OCI-LY3 (cell line): Measurements from ENCODE around the gene IGSF11.

ENCODE experiments used
- H2AFZ ChIP-seq: fragments of 200-600, 300-600 bp; shearing (Covaris generic); 2 replicates; pipeline ENCODE4 v1.6.0; 2014; ENCODE audit warnings: antibody characterized with exemption, low read depth, low read length
- H3K27ac ChIP-seq: fragments of 200-600, 300-600 bp; sonication (generic); 2 replicates; pipeline ENCODE4 v1.5.1; 2014; ENCODE audit warnings: mild to moderate bottlenecking, low read length, moderate library complexity, mixed read lengths
- H3K27me3 ChIP-seq: fragments of 200-600, 300-600 bp; sonication (generic); 2 replicates; pipeline ENCODE4 v1.6.1; 2014; ENCODE audit warnings: low read depth, low read length, mixed read lengths
- H3K36me3 ChIP-seq: fragments of 200-600, 300-600 bp; sonication (generic); replicated peaks from 2 replicates; pipeline ENCODE3; 2014; ENCODE audit warnings: low read depth, low read length, mixed read lengths
- H3K4me1 ChIP-seq: fragments of 300-600, 200-600 bp; sonication (generic); 2 replicates; pipeline ENCODE4 v1.6.1; 2014; ENCODE audit warnings: low read length, mixed read lengths
- H3K4me2 ChIP-seq: fragments of 200-600, 300-600 bp; sonication (generic); 2 replicates; pipeline ENCODE4 v1.6.1; 2014; ENCODE audit warnings: low read length, mixed read lengths
- H3K4me3 ChIP-seq: fragments of 300-600, 200-600 bp; sonication (generic); 2 replicates; pipeline ENCODE4 v1.5.1; 2014; ENCODE audit warnings: antibody characterized with exemption, mild to moderate bottlenecking, low read length, moderate library complexity
- H3K79me2 ChIP-seq: fragments of 300-600, 200-600 bp; shearing (Covaris generic); 2 replicates; pipeline ENCODE4 v1.6.1; 2014; ENCODE audit warnings: mild to moderate bottlenecking, low read length, mixed read lengths
- H3K9ac ChIP-seq: fragments of 300-600, 200-600 bp; shearing (Covaris generic); 2 replicates; pipeline ENCODE4 v1.6.0; 2014; ENCODE audit warnings: mild to moderate bottlenecking, low read length, moderate library complexity
- H3K9me3 ChIP-seq: fragments of 200-600, 300-600 bp; shearing (Covaris generic); 2 replicates; pipeline ENCODE4 v1.6.1; 2014; ENCODE audit warnings: low read length, mixed read lengths; ENCODE audit not compliant: insufficient read depth
- H4K20me1 ChIP-seq: fragments of 200-600, 300-600 bp; sonication (generic); 2 replicates; pipeline ENCODE4 v1.6.1; 2016; ENCODE audit warnings: low read length, mixed read lengths; ENCODE audit not compliant: insufficient read depth
- EZH2phosphoT487 ChIP-seq: fragments of 200-600 bp; shearing (Covaris generic); IDR thresholded peaks from 2 replicates; pipeline ENCODE4 v1.6.1; 2018; ENCODE audit warnings: antibody characterized with exemption, mixed run types, low read depth
- TF ChIP-seq, protein P1 (sequence below): fragments of 200-600, 300-600 bp; sonication (generic); IDR thresholded peaks from 2 replicates; pipeline ENCODE4 v1.5.1; 2014; ENCODE audit warnings: antibody characterized with exemption, low read length, low read depth

The IGSF11 gene

DNA sequence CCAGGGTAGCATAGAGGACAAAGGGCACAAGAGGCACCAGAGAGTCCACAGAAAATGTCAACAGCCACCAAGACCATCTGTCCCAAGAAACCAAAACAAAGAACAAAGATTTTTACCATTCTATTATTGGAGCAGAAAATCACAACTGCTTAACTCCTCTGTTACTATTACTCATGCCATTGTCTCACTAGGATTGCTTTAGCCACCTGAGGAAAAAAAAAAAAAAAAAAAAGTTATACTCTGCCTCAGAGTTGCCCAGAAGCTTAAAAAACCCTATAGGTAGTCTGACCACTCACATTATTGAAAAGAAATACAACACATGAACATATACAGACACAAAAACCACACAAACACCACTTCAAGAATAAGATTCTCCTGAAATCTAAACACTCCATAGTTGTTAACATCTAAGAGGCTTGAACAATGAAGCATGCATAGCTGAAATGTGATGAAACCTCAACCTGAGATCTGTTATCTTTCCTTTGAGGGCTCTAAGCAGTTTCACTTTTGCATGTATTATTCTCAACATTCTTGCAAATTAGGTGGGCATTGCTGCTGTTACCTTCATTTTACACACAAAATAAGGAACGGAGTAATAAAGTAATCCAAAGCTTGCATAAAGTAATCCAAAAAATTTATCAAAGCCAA lies 85.4 kb downstream of the IGSF11 start:
- Histone ChIP-seq H3K4me3 (no peak overlapping the region), H3K27me3 (no peaks in the 10 kb centered on the region), H3K79me2 (no peaks in the 10 kb centered on the region), H3K36me3 (no peaks in the 10 kb centered on the region), H2AFZ (no peak overlapping the region), H3K9ac (no peak overlapping the region), H4K20me1 (no peaks in the 10 kb centered on the region), H3K4me2 (no peak overlapping the region), H3K9me3 (no peaks in the 10 kb centered on the region), H3K4me1 (no peaks in the 10 kb centered on the region), H3K27ac (no peak overlapping the region)
- TF ChIP-seq, protein P1, sequence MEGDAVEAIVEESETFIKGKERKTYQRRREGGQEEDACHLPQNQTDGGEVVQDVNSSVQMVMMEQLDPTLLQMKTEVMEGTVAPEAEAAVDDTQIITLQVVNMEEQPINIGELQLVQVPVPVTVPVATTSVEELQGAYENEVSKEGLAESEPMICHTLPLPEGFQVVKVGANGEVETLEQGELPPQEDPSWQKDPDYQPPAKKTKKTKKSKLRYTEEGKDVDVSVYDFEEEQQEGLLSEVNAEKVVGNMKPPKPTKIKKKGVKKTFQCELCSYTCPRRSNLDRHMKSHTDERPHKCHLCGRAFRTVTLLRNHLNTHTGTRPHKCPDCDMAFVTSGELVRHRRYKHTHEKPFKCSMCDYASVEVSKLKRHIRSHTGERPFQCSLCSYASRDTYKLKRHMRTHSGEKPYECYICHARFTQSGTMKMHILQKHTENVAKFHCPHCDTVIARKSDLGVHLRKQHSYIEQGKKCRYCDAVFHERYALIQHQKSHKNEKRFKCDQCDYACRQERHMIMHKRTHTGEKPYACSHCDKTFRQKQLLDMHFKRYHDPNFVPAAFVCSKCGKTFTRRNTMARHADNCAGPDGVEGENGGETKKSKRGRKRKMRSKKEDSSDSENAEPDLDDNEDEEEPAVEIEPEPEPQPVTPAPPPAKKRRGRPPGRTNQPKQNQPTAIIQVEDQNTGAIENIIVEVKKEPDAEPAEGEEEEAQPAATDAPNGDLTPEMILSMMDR, result no peak
- no peak for TF ChIP-seq EZH2phosphoT487

DNA sequence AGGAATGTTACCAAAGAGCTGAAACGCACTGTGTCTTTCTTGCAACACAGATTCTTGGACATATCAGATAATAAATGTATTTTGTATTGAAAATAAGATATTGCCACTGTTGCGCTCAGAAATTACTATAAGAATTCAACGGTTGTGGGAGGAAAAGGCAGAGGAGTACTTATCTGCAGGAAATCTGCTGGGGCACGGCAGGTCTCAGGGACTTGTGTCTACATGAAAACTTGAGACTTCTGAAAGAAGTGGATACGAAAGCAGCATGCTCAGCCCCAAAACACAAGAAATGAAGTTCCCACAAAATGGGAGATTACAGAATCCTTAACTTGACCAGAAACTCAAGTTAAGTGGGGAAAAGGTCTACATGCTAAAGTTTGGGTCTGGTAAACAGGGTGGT lies 86.5 kb downstream of the IGSF11 start:
- no peaks in the 10 kb centered on the region for H3K4me1 ChIP-seq
- no peak overlapping the region for H2AFZ ChIP-seq
- no peak overlapping the region for H3K4me3 ChIP-seq
- H3K27ac ChIP-seq, result no peak overlapping the region
- no peak overlapping the region for H3K9ac ChIP-seq
- H4K20me1 ChIP-seq, result no peaks in the 10 kb centered on the region
- H3K79me2 ChIP-seq, result no peaks in the 10 kb centered on the region
- H3K9me3 ChIP-seq, result no peaks in the 10 kb centered on the region
- TF ChIP-seq EZH2phosphoT487, result no peak
- TF ChIP-seq, protein P1, result no peak
- H3K36me3 ChIP-seq, result no peaks in the 10 kb centered on the region
- H3K4me2 ChIP-seq, result no peak overlapping the region
- no peaks in the 10 kb centered on the region for H3K27me3 ChIP-seq

DNA sequence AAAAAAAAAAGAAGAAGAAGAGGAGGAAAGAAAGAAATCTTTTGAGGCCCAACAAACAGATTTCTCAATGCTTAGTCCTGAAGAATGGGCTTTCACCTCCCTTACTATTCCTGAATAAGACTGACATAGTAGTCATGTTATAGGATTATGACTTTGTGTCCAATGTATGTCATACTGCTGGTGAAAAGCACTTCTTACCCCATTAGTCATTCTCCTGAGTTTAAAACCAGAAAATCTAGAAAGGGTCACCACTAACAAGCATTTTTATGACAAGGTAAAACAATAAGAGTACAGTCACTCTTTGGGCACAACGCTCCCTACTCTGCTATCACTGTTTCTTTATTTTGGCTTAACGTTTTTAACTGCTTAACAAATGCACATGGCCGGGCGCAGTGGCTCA lies 88.2 kb downstream of the IGSF11 start:
- no peaks in the 10 kb centered on the region for H3K27me3 ChIP-seq
- no peak overlapping the region for H3K4me2 ChIP-seq
- no peak overlapping the region for H3K4me3 ChIP-seq
- H3K79me2 ChIP-seq, result no peaks in the 10 kb centered on the region
- no peak overlapping the region for H3K9ac ChIP-seq
- TF ChIP-seq EZH2phosphoT487, result no peak
- TF ChIP-seq, protein P1, result no peak
- H3K9me3 ChIP-seq, result no peaks in the 10 kb centered on the region
- no peaks in the 10 kb centered on the region for H3K4me1 ChIP-seq
- no peaks in the 10 kb centered on the region for H4K20me1 ChIP-seq
- no peak overlapping the region for H3K27ac ChIP-seq
- H2AFZ ChIP-seq, result no peak overlapping the region
- H3K36me3 ChIP-seq, result no peaks in the 10 kb centered on the region

DNA sequence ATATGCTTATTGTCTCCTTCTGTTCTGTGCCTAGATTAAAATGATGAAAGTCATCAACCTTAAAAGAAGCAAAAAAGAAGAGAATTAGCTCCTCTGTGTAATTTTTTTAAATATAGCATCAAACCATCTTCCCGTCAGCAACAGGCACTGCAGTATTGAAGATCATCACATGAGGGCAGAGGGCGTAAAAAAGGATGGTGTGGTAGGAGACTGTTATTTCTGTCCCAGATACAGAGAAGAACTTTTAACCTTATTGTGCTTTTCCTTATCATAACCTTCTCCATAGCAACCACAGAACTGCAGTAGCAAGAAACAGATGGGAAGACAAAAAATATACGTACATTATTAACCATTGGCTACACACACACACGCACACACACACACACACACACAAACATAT lies 88.8 kb downstream of the IGSF11 start:
- Histone ChIP-seq H3K36me3 (no peaks in the 10 kb centered on the region), H3K79me2 (no peaks in the 10 kb centered on the region), H2AFZ (no peak overlapping the region), H3K4me3 (no peak overlapping the region), H3K27ac (no peak overlapping the region), H4K20me1 (no peaks in the 10 kb centered on the region), H3K4me2 (no peak overlapping the region), H3K27me3 (no peaks in the 10 kb centered on the region), H3K9ac (no peak overlapping the region), H3K9me3 (no peaks in the 10 kb centered on the region), H3K4me1 (no peaks in the 10 kb centered on the region)
- no peak for TF ChIP-seq EZH2phosphoT487
- TF ChIP-seq, protein P1, result no peak
